GM12878 (cell line): Measurements from ENCODE around the gene NOB1. TPM values are rescaled to one million over a fixed set of nuclear protein-coding genes. Genes with fewer than 3 reads are reported as not detected.

Experiments
- BHLHE40 ChIP-seq, 2 experiments: fragments of 450-650 bp in 1 of 2; IDR thresholded peaks; 2 replicates each; pipeline ENCODE4 v1.6.1; 2011 to 2017; ENCODE audit warnings: low read depth in 2 of 2, borderline replicate concordance in 1 of 2, improper control_type of control experiment in 1 of 2, low read length in 1 of 2, mild to moderate bottlenecking in 1 of 2
- CHD4 ChIP-seq: fragments of 200-600 bp; sonication (generic); IDR thresholded peaks from 2 replicates; pipeline ENCODE4 v1.6.1; 2016; ENCODE audit warnings: mild to moderate bottlenecking
- CREM ChIP-seq: IDR thresholded peaks from 2 replicates; pipeline ENCODE4 v1.6.1; 2014; ENCODE audit warnings: antibody characterized with exemption, low read depth
- E4F1 ChIP-seq: fragments of 450-650 bp; IDR thresholded peaks from 2 replicates; pipeline ENCODE4 v1.6.1; 2018; ENCODE audit warnings: borderline replicate concordance, mild to moderate bottlenecking; ENCODE audit not compliant: partially characterized antibody
- FOXK2 ChIP-seq: fragments of 450-650 bp; IDR thresholded peaks from 2 replicates; pipeline ENCODE4 v1.6.1; 2017; ENCODE audit warnings: mild to moderate bottlenecking, moderate library complexity
- HDAC6 ChIP-seq: fragments of 200-600 bp; sonication (generic); IDR thresholded peaks from one replicate; pipeline ENCODE4 v1.8.0; 2017; ENCODE audit warnings: antibody characterized with exemption; ENCODE audit not compliant: unreplicated experiment
- KAT2A ChIP-seq: conservative IDR thresholded peaks from 2 replicates; pipeline ENCODE4 v1.6.1; 2011; ENCODE audit warnings: low read depth, low read length; ENCODE audit not compliant: control insufficient read depth
- MEF2A ChIP-seq: IDR thresholded peaks from 2 replicates; pipeline ENCODE4 v1.6.1; 2011; ENCODE audit warnings: low read depth, mild to moderate bottlenecking, low read length, moderate library complexity; ENCODE audit not compliant: insufficient read depth
- NFIC ChIP-seq: IDR thresholded peaks from 2 replicates; pipeline ENCODE4 v1.6.1; 2012; ENCODE audit warnings: low read depth, mild to moderate bottlenecking, inconsistent platforms, low read length, moderate library complexity
- NFXL1 ChIP-seq: fragments of 450-650 bp; IDR thresholded peaks from 2 replicates; pipeline ENCODE4 v1.6.1; 2017; ENCODE audit warnings: antibody characterized with exemption, mild to moderate bottlenecking, borderline replicate concordance
- NFYB ChIP-seq: IDR thresholded peaks from 2 replicates; pipeline ENCODE4 v1.6.1; 2011; ENCODE audit warnings: low read depth, mild to moderate bottlenecking, low read length, improper control_type of control experiment, moderate library complexity; ENCODE audit not compliant: insufficient read depth
- PML ChIP-seq: IDR thresholded peaks from 2 replicates; pipeline ENCODE4 v1.6.1; 2012; ENCODE audit warnings: low read length, inconsistent platforms
- RAD21 ChIP-seq: IDR thresholded peaks from 2 replicates; pipeline ENCODE4 v1.6.1; 2011; ENCODE audit warnings: mild to moderate bottlenecking, low read depth, low read length, moderate library complexity; ENCODE audit not compliant: insufficient read depth
- RBBP5 ChIP-seq: fragments of 200-600 bp; sonication (generic); conservative IDR thresholded peaks from 2 replicates; pipeline ENCODE4 v1.6.1; 2016
- RELA ChIP-seq: fragments of 450-650 bp; IDR thresholded peaks from 2 replicates; pipeline ENCODE4 v1.8.0; 2014; ENCODE audit warnings: borderline replicate concordance; ENCODE audit not compliant: partially characterized antibody
- RUNX3 ChIP-seq: IDR thresholded peaks from 2 replicates; pipeline ENCODE4 v1.6.1; 2012; ENCODE audit warnings: low read length, inconsistent platforms
- SMARCA5 ChIP-seq: fragments of 450-650 bp; IDR thresholded peaks from 2 replicates; pipeline ENCODE4 v1.6.1; 2017; ENCODE audit warnings: mild to moderate bottlenecking
- STAT1 ChIP-seq: fragments of 450-650 bp; conservative IDR thresholded peaks from 2 replicates; pipeline ENCODE4 v1.6.1; 2014; ENCODE audit warnings: antibody characterized with exemption, mild to moderate bottlenecking
- USF1 ChIP-seq: IDR thresholded peaks from 2 replicates; pipeline ENCODE4 v1.6.1; 2011; ENCODE audit warnings: borderline replicate concordance, low read depth, mild to moderate bottlenecking, moderate library complexity, mixed read lengths, low read length; ENCODE audit not compliant: insufficient read depth; ENCODE audit errors: extremely low read length
- ZBTB11 ChIP-seq: fragments of 450-650 bp; formaldehyde crosslinking; IDR thresholded peaks from 2 replicates; pipeline ENCODE4 v1.5.0; 2022; ENCODE audit warnings: mild to moderate bottlenecking, missing genetic modification characterization
- polyA plus RNA-seq, 11 experiments: library from polyadenylated mRNA; depleted of rRNA in 4 of 11; unstranded in 6 of 11; stranded (reverse) in 5 of 11; fragments of >200 nt; fragmentation: Nextera tagmentation in 4 of 11; fragmentation: Illumina TruSeq in 1 of 11; extraction: Ambion mirVana in 4 of 11; extraction: Trizol in 1 of 11; gene quantifications; 1 replicate in 1 of 11; 2 replicates in 10 of 11; pipeline versions ENCODE4 v1.2.1 to v1.2.3, GENCODE V29; 2011 to 2016; ENCODE audit warnings: inconsistent platforms in 2 of 11, missing spikeins in 2 of 11, low read depth in 1 of 11
- total RNA-seq, 4 experiments: library from RNA; depleted of rRNA in 3 of 4; stranded (reverse); fragments of >200 nt in 3 of 4; fragmentation: Illumina TruSeq in 1 of 4; extraction: Trizol in 1 of 4; gene quantifications; 2 replicates each; pipeline versions ENCODE4 v1.2.1 to v1.2.3, GENCODE V29; 2013 to 2021
- TF ChIP-seq, protein P1 (sequence below): IDR thresholded peaks from 2 replicates; pipeline ENCODE4 v1.6.1; 2011; ENCODE audit warnings: low read depth, low read length, improper control_type of control experiment, borderline replicate concordance

The NOB1 gene
- total and polyA plus RNA-seq, 10 of the 15 experiments (the other 5 are each of a cell fraction or from before 2014, with no cell fraction given): 31.1 to 117 (median 78.0) TPM

DNA sequence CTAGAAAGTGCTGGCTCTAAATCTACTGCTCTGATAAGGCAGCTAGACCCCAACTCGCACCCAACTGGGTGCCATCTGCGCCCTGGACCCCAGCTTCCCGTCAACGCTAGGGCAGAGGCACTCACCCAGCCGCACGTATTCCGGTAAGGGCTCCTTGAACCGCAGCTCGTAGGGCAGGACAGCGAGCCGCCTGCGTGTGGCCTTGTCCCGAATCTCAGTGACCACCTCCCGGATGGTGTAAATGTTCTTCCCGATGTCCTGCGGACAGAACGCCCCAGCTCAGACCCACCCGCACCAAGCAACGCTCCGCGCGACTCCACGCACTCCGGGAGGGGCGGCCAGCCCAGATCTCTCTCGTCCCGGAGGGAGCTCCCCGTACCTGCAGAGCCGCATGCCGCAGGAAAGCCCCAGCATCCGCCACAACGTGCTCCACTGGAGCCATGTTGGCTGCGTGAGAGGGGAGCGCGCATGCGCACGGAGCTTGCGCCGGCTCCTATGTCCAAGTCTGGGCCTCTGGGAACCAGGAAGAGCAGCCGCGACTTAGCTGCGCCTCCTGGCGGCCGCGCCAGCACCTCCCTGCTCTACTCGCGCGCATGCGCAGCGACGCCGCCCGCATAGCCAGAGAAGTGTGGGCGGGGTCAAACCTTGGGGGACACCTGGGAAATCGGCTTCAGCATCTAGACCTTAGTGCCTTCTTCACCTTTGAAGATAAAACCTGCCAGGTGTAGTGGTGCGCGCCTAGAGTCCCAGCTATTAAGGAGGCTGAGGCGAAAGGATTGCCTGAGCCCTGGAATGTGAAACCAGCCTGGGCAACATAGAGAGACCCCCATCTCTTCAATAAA is at the start of gene NOB1 (continued):
- no peak for TF ChIP-seq CHD4
- TF ChIP-seq MEF2A: 0 out of 2 replicates have a peak, but pooled peaks have one; percentile 40
- TF ChIP-seq RAD21: peak; percentile 72
- TF ChIP-seq RELA: peak; percentile 90
- TF ChIP-seq USF1: no peak
- TF ChIP-seq ZBTB11 (CRISPR knock-in tag): no peak
- TF ChIP-seq NFXL1: no peak
- TF ChIP-seq PML: peak; percentile 75; the same call in 1 of the 2 replicates
- 0 out of 2 replicates have a peak, but pooled peaks have one; percentile 29 for TF ChIP-seq CREM
- TF ChIP-seq HDAC6: no peak
- TF ChIP-seq BHLHE40 (IDR thresholded peaks at IDR 0.05; ENCODE audit: borderline replicate concordance in 1 of 2, low read depth in 2 of 2, low read length in 1 of 2): peak; percentile 69 to 76; a peak in 3 of 4 replicates
- TF ChIP-seq KAT2A: no peak
- no peak for TF ChIP-seq NFYB
- TF ChIP-seq, protein P1, sequence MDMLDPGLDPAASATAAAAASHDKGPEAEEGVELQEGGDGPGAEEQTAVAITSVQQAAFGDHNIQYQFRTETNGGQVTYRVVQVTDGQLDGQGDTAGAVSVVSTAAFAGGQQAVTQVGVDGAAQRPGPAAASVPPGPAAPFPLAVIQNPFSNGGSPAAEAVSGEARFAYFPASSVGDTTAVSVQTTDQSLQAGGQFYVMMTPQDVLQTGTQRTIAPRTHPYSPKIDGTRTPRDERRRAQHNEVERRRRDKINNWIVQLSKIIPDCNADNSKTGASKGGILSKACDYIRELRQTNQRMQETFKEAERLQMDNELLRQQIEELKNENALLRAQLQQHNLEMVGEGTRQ: no peak
- TF ChIP-seq RUNX3: peak; percentile 72
- peak; percentile 68 for TF ChIP-seq FOXK2
- no peak for TF ChIP-seq NFIC
- TF ChIP-seq SMARCA5: peak; percentile 92; the same call in 1 of the 2 replicates
- peak; percentile 87 for TF ChIP-seq E4F1
- no peak for TF ChIP-seq RBBP5
- peak; percentile 63; the same call in 1 of the 2 replicates for TF ChIP-seq STAT1
